Left ventricle myocardium inferior (tissue), 1 donor: ENCODE data around the gene GPC5. TPM values are rescaled to one million over a fixed set of nuclear protein-coding genes. Genes with fewer than 3 reads are reported as not detected.

Experiments used
- DNase-seq: peaks from one replicate; pipeline ENCODE4 v3.0.0-alpha.2; 2020
- H3K27ac ChIP-seq: fragments of 200-600 bp; replicated peaks from 2 replicates; pipeline ENCODE4 v1.8.0; 2021
- H3K27me3 ChIP-seq: fragments of 200-600 bp; 2 replicates; pipeline ENCODE4 v1.8.0; 2021; ENCODE audit warnings: low read depth
- H3K36me3 ChIP-seq: fragments of 200-600 bp; 2 replicates; pipeline ENCODE4 v1.8.0; 2021
- H3K4me1 ChIP-seq: fragments of 200-600 bp; 2 replicates; pipeline ENCODE4 v1.8.0; 2021
- H3K4me3 ChIP-seq: fragments of 200-600 bp; 2 replicates; pipeline ENCODE4 v1.8.0; 2021; ENCODE audit warnings: mild to moderate bottlenecking, moderate library complexity
- H3K9me3 ChIP-seq: fragments of 200-600 bp; replicated peaks from 2 replicates; pipeline ENCODE4 v1.8.0; 2021
- CTCF ChIP-seq: fragments of 200-600 bp; IDR thresholded peaks from 2 replicates; pipeline ENCODE4 v1.8.0; 2021; ENCODE audit warnings: antibody characterized with exemption, mild to moderate bottlenecking, borderline replicate concordance
- intact Hi-C: fragments of 100-400 bp; cut with micrococcal nuclease; formaldehyde crosslinking; loops from one replicate; pipeline ENCODE4 v1.11.0; 2022
- total RNA-seq: library from RNA; stranded (reverse); fragmentation: NEBNext Ultra II Directional; extraction: Animal tissue kit (Norgen Biotek cat#: 25700); gene quantifications from one replicate; pipeline ENCODE4 v1.2.1, GENCODE V29; 2021
- donor health status: DM: no; HTN: yes; CAD: no; lungs with severe emphysema.

GPC5 gene
- total RNA-seq, 1 donor from 2014 or later: 1.5 TPM

DNA sequence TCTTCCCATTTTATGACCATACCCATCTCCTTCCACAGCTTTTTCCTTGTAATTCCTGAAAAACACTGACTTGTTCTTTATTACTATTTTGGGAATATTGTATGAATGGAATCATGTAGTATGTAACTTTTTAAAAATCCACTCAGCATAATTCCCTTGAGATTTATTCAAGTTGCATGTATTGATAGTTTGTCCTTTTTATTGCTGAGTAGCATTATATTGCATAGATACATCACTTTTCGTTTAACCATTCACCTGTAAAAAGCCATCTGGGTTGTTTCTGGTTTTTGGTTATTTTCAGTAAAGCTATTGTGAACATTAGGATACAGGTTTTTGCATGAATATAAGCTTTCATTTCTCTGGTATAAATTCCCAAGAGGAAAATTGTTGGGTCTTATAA, 115.4 kb downstream of the GPC5 start:
- H3K9me3 ChIP-seq: no peaks in the 10 kb centered on the region
- no peaks in the 10 kb centered on the region for H3K36me3 ChIP-seq
- no peak overlapping the region for H3K4me3 ChIP-seq
- H3K27ac ChIP-seq: no peak overlapping the region
- no peak for TF ChIP-seq CTCF
- no peaks in the 10 kb centered on the region for H3K4me1 ChIP-seq
- H3K27me3 ChIP-seq: no peaks in the 10 kb centered on the region
- intact Hi-C loops: no loop called here
- DNase-seq: no peak

DNA sequence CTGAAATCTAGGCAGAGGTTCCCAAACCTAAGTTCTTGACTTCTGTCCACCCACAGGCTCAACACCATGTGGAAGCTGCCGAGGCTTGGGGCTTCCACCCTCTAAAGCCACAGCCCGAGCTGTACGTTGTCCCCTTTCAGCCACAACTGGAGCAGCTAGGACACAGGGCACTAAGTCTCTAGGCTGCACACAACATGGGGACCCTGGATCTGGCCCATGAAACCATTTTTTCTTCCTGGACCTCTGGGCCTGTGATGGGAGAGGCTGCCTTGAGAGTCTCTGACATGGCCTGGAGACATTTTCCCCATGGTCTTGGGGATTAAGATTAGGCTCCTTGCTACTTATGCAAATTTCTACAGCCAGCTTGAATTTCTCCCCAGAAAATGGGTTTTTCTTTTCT, 118.4 kb downstream of the GPC5 start:
- no peaks in the 10 kb centered on the region for H3K4me1 ChIP-seq
- no peaks in the 10 kb centered on the region for H3K9me3 ChIP-seq
- no peaks in the 10 kb centered on the region for H3K36me3 ChIP-seq
- H3K4me3 ChIP-seq: no peak overlapping the region
- H3K27me3 ChIP-seq: no peaks in the 10 kb centered on the region
- no peak for TF ChIP-seq CTCF
- no peak for DNase-seq
- no peak overlapping the region for H3K27ac ChIP-seq
- intact Hi-C loops: no loop called here

GRCh38 chr13:91520952-91521351, 122.5 kb downstream of the GPC5 start:
- no peak for TF ChIP-seq CTCF
- no peaks in the 10 kb centered on the region for H3K4me1 ChIP-seq
- H3K36me3 ChIP-seq: no peaks in the 10 kb centered on the region
- no peaks in the 10 kb centered on the region for H3K9me3 ChIP-seq
- no peak overlapping the region for H3K4me3 ChIP-seq
- no peak for DNase-seq
- no peak overlapping the region for H3K27ac ChIP-seq
- intact Hi-C loops: no loop called here
- no peaks in the 10 kb centered on the region for H3K27me3 ChIP-seq

- DNase-seq: no peak
- no peaks in the 10 kb centered on the region for H3K4me1 ChIP-seq
- no peaks in the 10 kb centered on the region for H3K27me3 ChIP-seq
- no peak for TF ChIP-seq CTCF
- intact Hi-C loops: no loop called here
- H3K36me3 ChIP-seq: no peaks in the 10 kb centered on the region
- no peak overlapping the region for H3K27ac ChIP-seq
- H3K4me3 ChIP-seq: no peak overlapping the region
- no peaks in the 10 kb centered on the region for H3K9me3 ChIP-seq
Observed at GRCh38 chr13:91523116-91523515, 124.7 kb downstream of the GPC5 start.

DNA sequence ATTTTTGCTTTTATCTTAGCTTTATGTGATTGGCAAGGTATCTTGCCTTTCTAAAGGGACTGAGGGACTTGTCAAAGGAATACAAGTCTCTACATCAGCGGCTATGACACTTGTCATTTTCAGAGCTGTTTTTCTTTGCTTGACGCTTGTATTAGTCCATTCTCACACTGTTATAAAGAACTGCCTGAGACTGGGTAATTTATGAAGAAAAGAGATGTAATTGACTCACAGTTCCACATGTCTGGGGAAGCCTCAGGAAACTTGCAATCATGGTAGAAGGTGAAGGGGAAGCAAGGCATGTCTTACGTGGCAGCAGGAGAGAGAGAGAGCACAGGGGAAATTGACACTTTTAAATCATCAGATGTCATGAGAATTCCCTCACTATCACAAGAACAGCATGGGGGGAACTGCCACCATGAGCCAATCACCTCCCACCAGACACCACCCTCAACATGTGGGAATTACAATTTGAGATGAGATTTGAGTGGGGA, 128.2 kb downstream of the GPC5 start:
- no peak overlapping the region for H3K27ac ChIP-seq
- no peak overlapping the region for H3K4me3 ChIP-seq
- no peak for TF ChIP-seq CTCF
- DNase-seq: no peak
- H3K4me1 ChIP-seq: no peaks in the 10 kb centered on the region
- intact Hi-C loops: no loop called here
- H3K36me3 ChIP-seq: no peaks in the 10 kb centered on the region
- H3K27me3 ChIP-seq: no peaks in the 10 kb centered on the region
- no peaks in the 10 kb centered on the region for H3K9me3 ChIP-seq
